Stimulated activated CD8-positive, alpha-beta memory T cell treated with anti-CD3 and anti-CD28 coated beads, Interleukin-12 subunit alpha, Interleukin-12 subunit beta, amount 100 ng/mL, for 4 hours (primary cell): ENCODE measurements around the gene PITRM1.
A peak's percentile ranks its signal among the peaks of the same experiment; 100 is the strongest.

Experiments used
- DNase-seq: peaks from one replicate; pipeline ENCODE4 v3.0.0-alpha.2; 2020; ENCODE audit warnings: low read depth

PITRM1 gene

GRCh38 chr10:3100856-3101640, 71.5 kb downstream of the PITRM1 start:
- DNase-seq, result no peak

- no peak for DNase-seq
Observed at GRCh38 chr10:3100093-3100792, 72.3 kb downstream of the PITRM1 start.

GRCh38 chr10:3099291-3100092, 73.1 kb downstream of the PITRM1 start:
- no peak for DNase-seq

GRCh38 chr10:3098689-3099088, 73.9 kb downstream of the PITRM1 start:
- no peak for DNase-seq

- DNase-seq, result no peak
Observed at GRCh38 chr10:3097160-3097559, 75.4 kb downstream of the PITRM1 start.

- DNase-seq, result no peak
Observed at GRCh38 chr10:3096149-3096548, 76.4 kb downstream of the PITRM1 start.

GRCh38 chr10:3095373-3096139, 77.0 kb downstream of the PITRM1 start:
- peak; percentile 28 for DNase-seq

GRCh38 chr10:3094609-3095036, 78.0 kb downstream of the PITRM1 start:
- no peak for DNase-seq

GRCh38 chr10:3093996-3094395, 78.6 kb downstream of the PITRM1 start:
- no peak for DNase-seq

- DNase-seq, result no peak
Observed at GRCh38 chr10:3091921-3092320, 80.7 kb downstream of the PITRM1 start.

- no peak for DNase-seq
Observed at GRCh38 chr10:3090914-3091787, 81.4 kb downstream of the PITRM1 start.

GRCh38 chr10:3090388-3090787, 82.2 kb downstream of the PITRM1 start:
- no peak for DNase-seq
